Heart left ventricle (tissue), 16 donors: Measurements from ENCODE around the gene CCHCR1. TPM values are rescaled to one million over a fixed set of nuclear protein-coding genes. Genes with fewer than 3 reads are reported as not detected.

Experiments
- ATAC-seq, 4 donors: fragments of 200-7000 bp; cut with Tn5 transposase; one replicate each; pipeline ENCODE4 v1.9.1; 2020 to 2022; ENCODE audit warnings: moderate library complexity in 4 of 4, mild to moderate bottlenecking in 3 of 4, moderate number of reproducible peaks in 1 of 4
- DNase-seq, 5 donors: peaks; one replicate each; pipeline ENCODE4 v3.0.0-alpha.2; 2020
- H3K27ac ChIP-seq, 12 donors: fragments of 200-600 bp; sonication (generic) in 4 of 12; one replicate each; pipeline versions ENCODE4 v1.5.0 to v1.8.0; 2016 to 2022; ENCODE audit warnings: mild to moderate bottlenecking in 2 of 12
- H3K27me3 ChIP-seq, 9 donors: fragments of 200-600 bp; sonication (generic) in 2 of 9; one replicate each; pipeline versions ENCODE4 v1.5.1 to v1.8.0; 2016 to 2022; ENCODE audit warnings: mild to moderate bottlenecking in 3 of 9
- H3K36me3 ChIP-seq, 9 donors: fragments of 200-600 bp; sonication (generic) in 2 of 9; one replicate each; pipeline versions ENCODE4 v1.5.0 to v1.8.0; 2018 to 2022; ENCODE audit warnings: mild to moderate bottlenecking in 2 of 9
- H3K4me1 ChIP-seq, 12 donors: fragments of 200-600 bp; sonication (generic) in 4 of 12; one replicate each; pipeline versions ENCODE4 v1.5.0 to v1.8.0; 2016 to 2022; ENCODE audit warnings: mild to moderate bottlenecking in 3 of 12
- H3K4me3 ChIP-seq, 12 donors: fragments of 200-600 bp; sonication (generic) in 4 of 12; one replicate each; pipeline versions ENCODE4 v1.5.0 to v1.8.0; 2017 to 2022; ENCODE audit warnings: mild to moderate bottlenecking in 9 of 12, moderate library complexity in 4 of 12
- H3K9me3 ChIP-seq, 12 donors: fragments of 200-600 bp; sonication (generic) in 4 of 12; one replicate each; pipeline versions ENCODE4 v1.5.0 to v1.8.0; 2016 to 2022; ENCODE audit warnings: mild to moderate bottlenecking in 1 of 12
- CTCF ChIP-seq, 12 donors: fragments of 200-600 bp; sonication (generic) in 4 of 12; IDR thresholded peaks; one replicate each; pipeline versions ENCODE4 v1.5.0 to v1.8.0; 2018 to 2022; ENCODE audit warnings: antibody characterized with exemption in 12 of 12, mild to moderate bottlenecking in 5 of 12
- POLR2A ChIP-seq, 2 donors: fragments of 450-650 bp; IDR thresholded peaks; one replicate each; pipeline ENCODE4 v1.6.1; 2017; ENCODE audit warnings: antibody characterized with exemption in 2 of 2, mild to moderate bottlenecking in 2 of 2, moderate library complexity in 2 of 2
- WGBS, 4 donors: extraction: QIAGEN DNeasy Blood & Tissue Kit in 2 of 4; methylation state at CpG; one replicate each; pipeline versions ENCODE4 v1.1.5 to v1.1.7; 2013 to 2018; 5-methylcytosine and 5-hydroxymethylcytosine counted together
- intact Hi-C, 10 donors: fragments of 100-400 bp; cut with DNase I; formaldehyde crosslinking; loops; one replicate each; pipeline versions ENCODE4 v1.11.1 to v1.14.2; 2022
- polyA plus RNA-seq, 2 donors: library from polyadenylated mRNA; stranded (reverse); fragments of 200-250 nt; gene quantifications; one replicate each; pipeline ENCODE4 v1.2.3, GENCODE V29; 2013
- total RNA-seq, 9 donors: library from RNA; depleted of rRNA in 2 of 9; stranded (reverse); fragments of >200 nt in 2 of 9; fragmentation: NEBNext Ultra II Directional in 3 of 9; extraction: Animal tissue kit (Norgen Biotek cat#: 25700) in 3 of 9; gene quantifications; one replicate each; pipeline versions ENCODE4 v1.1.0 to v1.2.4, GENCODE V29; 2016 to 2023
- donor health status: ischemic (EF 13 %, LVEDD 7.1; RV severe dilation, severe dysfunction).
- donor health status: healthy with polysubstance abuse.
- donor health status: DM: no; HTN: yes; CAD: no.
- donor health status: DM: no; HTN: no; CAD: no.
- donor health status: ischemic (EF 25% LVEDD 6.9; RV normal size, moderate dysfunction).
- donor health status: ischemic (EF 25% LVEDD 5.7; RV mildly dilated, moderate dysfunction).
- donor health status: healthy.
- donor health status: DM: yes; HTN: yes; CAD: no.
- donor health status: ischemic (EF 35%, LVEDD 5.7; RV mildly dilated, moderate dysfunction).
- donor health status: nonischemic (EF 11% LVEDD 7.7; RV severe dilation, severe dysfunction).
- donor health status: DM: yes; HTN: yes; CAD: no.
- donor health status: PGD.
- donor health status: ischemic (EF 29% LVEDD 5.4; RV normal size, mild dysfunction).
- donor health status: nonischemic (EF 23%, LVEDD 6.1; RV moderate dilation, normal function).

The CCHCR1 gene
- total and polyA plus RNA-seq, 11 donors, result 6.0 to 16.4 (median 10.4) TPM

- no peak for DNase-seq
- 49 to 62% (median 58%) methylated on average over 1 to 3 of the region's 3 CpGs for WGBS, 4 donors
- no peaks in the 10 kb centered on the region for H3K27me3 ChIP-seq
Observed at GRCh38 chr6:31173406-31173805, 15.8 kb upstream of the CCHCR1 start.

GRCh38 chr6:31172973-31173384 lies 15.4 kb upstream of the CCHCR1 start:
- no peak for ATAC-seq

More at GRCh38 chr6:31173406-31173805, 15.8 kb upstream of the CCHCR1 start:
- H3K4me1 ChIP-seq, result peaks cover 0 to 24% (median 0%) of the 10 kb centered on the region in 12 donors
- no peak for TF ChIP-seq CTCF (IDR thresholded peaks at IDR 0.05)
- no peak for TF ChIP-seq POLR2A (IDR thresholded peaks at IDR 0.05)
- no peaks in the 10 kb centered on the region for H3K9me3 ChIP-seq
- peak in 1 of 4 donors; percentile 22 for ATAC-seq
- intact Hi-C loops, result no loop called here
- H3K36me3 ChIP-seq, result peaks cover 0 to 4% (median 0%) of the 10 kb centered on the region in 9 donors
- peak overlapping the region in 1 of 12 donors; percentile 19 for H3K27ac ChIP-seq
- no peak overlapping the region for H3K4me3 ChIP-seq

GRCh38 chr6:31171931-31172905 lies 14.6 kb upstream of the CCHCR1 start:
- ATAC-seq, result no peak
- intact Hi-C loops, result no loop called here
- Histone ChIP-seq H3K27ac (no peak overlapping the region), H3K27me3 (no peaks in the 10 kb centered on the region), H3K9me3 (no peaks in the 10 kb centered on the region), H3K4me1 (peaks cover 0 to 23% (median 0%) of the 10 kb centered on the region in 12 donors), H3K36me3 (peaks cover 0 to 3% (median 0%) of the 10 kb centered on the region in 9 donors), H3K4me3 (no peak overlapping the region)
- no peak for DNase-seq
- 63 to 77% (median 69%) methylated on average over 13 to 16 of the region's 16 CpGs for WGBS, 4 donors
- no peak for TF ChIP-seq POLR2A (IDR thresholded peaks at IDR 0.05)
- no peak for TF ChIP-seq CTCF (IDR thresholded peaks at IDR 0.05)

More at GRCh38 chr6:31172973-31173384, 15.4 kb upstream of the CCHCR1 start:
- Histone ChIP-seq H3K27me3 (no peaks in the 10 kb centered on the region), H3K27ac (no peak overlapping the region), H3K36me3 (peaks cover 0 to 4% (median 0%) of the 10 kb centered on the region in 9 donors), H3K9me3 (no peaks in the 10 kb centered on the region), H3K4me1 (peaks cover 0 to 23% (median 0%) of the 10 kb centered on the region in 12 donors), H3K4me3 (no peak overlapping the region)
- DNase-seq, result no peak
- 56 to 73% (median 62%) methylated on average over 5 of the region's 5 CpGs for WGBS, 4 donors
- TF ChIP-seq CTCF (IDR thresholded peaks at IDR 0.05) (no peak), POLR2A (IDR thresholded peaks at IDR 0.05) (no peak)
- intact Hi-C loops, result no loop called here

GRCh38 chr6:31170987-31171671 lies 13.5 kb upstream of the CCHCR1 start:
- Histone ChIP-seq H3K36me3 (peaks cover 0 to 3% (median 0%) of the 10 kb centered on the region in 9 donors), H3K27ac (no peak overlapping the region), H3K4me3 (no peak overlapping the region), H3K4me1 (peaks cover 0 to 19% (median 0%) of the 10 kb centered on the region in 12 donors), H3K27me3 (no peaks in the 10 kb centered on the region), H3K9me3 (no peaks in the 10 kb centered on the region)
- intact Hi-C loops, result no loop called here
- TF ChIP-seq POLR2A (IDR thresholded peaks at IDR 0.05), result no peak
- no peak for TF ChIP-seq CTCF (IDR thresholded peaks at IDR 0.05)
- 91 to 95% (median 92%) methylated on average over 10 of the region's 10 CpGs for WGBS, 4 donors
- ATAC-seq (no peak), DNase-seq (no peak)
